Measurements from ENCODE around the gene LARGE2.
A peak's percentile ranks its signal among the peaks of the same experiment; 100 is the strongest.
"Not testable (repeated sequence)": the region's sequence is repeated elsewhere in the genome, so short reads cannot be mapped to it uniquely, and the experiment has no call there.

The LARGE2 gene

GRCh38 chr11:45900175-45900800 lies 22.2 kb upstream of the LARGE2 start:
- peaks cover 11% of the 10 kb centered on the region for H3K4me1 Mint-ChIP-seq
- peaks cover 20% of the 10 kb centered on the region for H3K36me3 Mint-ChIP-seq (ENCODE audit: insufficient read depth)
- peaks cover 29% of the 10 kb centered on the region for H3K27me3 Mint-ChIP-seq
- H3K4me3 Mint-ChIP-seq = peak overlapping the region; percentile 68
- H3K9me3 Mint-ChIP-seq; ATAC-seq (replicated peaks; ENCODE audit: extremely low read depth, poor library complexity, severe bottlenecking); H3K27ac Mint-ChIP-seq (ENCODE audit: low read depth); DNase-seq (ENCODE audit: low spot score in 2 of 2): not testable (repeated sequence)

- H3K9me3 Mint-ChIP-seq = no peaks in the 10 kb centered on the region
- peaks cover 11% of the 10 kb centered on the region for H3K4me1 Mint-ChIP-seq
- peak overlapping the region; percentile 47 for H3K4me3 Mint-ChIP-seq
- DNase-seq (ENCODE audit: low spot score in 2 of 2) = no peak
- no peak for ATAC-seq (replicated peaks; ENCODE audit: extremely low read depth, poor library complexity, severe bottlenecking)
- peaks cover 26% of the 10 kb centered on the region for H3K27me3 Mint-ChIP-seq
- peaks cover 20% of the 10 kb centered on the region for H3K36me3 Mint-ChIP-seq (ENCODE audit: insufficient read depth)
- no peak overlapping the region for H3K27ac Mint-ChIP-seq (ENCODE audit: low read depth)
Measured at GRCh38 chr11:45900916-45901617, 21.4 kb upstream of the LARGE2 start.

GRCh38 chr11:45901626-45902025 lies 20.8 kb upstream of the LARGE2 start:
- H3K27ac Mint-ChIP-seq (ENCODE audit: low read depth) = no peak overlapping the region
- H3K36me3 Mint-ChIP-seq (ENCODE audit: insufficient read depth) = peaks cover 22% of the 10 kb centered on the region
- H3K9me3 Mint-ChIP-seq = no peaks in the 10 kb centered on the region
- DNase-seq (ENCODE audit: low spot score in 2 of 2) = no peak
- no peak for ATAC-seq (replicated peaks; ENCODE audit: extremely low read depth, poor library complexity, severe bottlenecking)
- peaks cover 26% of the 10 kb centered on the region for H3K27me3 Mint-ChIP-seq
- peaks cover 17% of the 10 kb centered on the region for H3K4me1 Mint-ChIP-seq
- H3K4me3 Mint-ChIP-seq = peak overlapping the region; percentile 47

- Mint-ChIP-seq H3K27me3 (peaks cover 23% of the 10 kb centered on the region), H3K4me1 (peaks cover 18% of the 10 kb centered on the region), H3K9me3 (no peaks in the 10 kb centered on the region), H3K4me3 (no peak overlapping the region), H3K27ac (ENCODE audit: low read depth) (no peak overlapping the region), H3K36me3 (ENCODE audit: insufficient read depth) (peaks cover 22% of the 10 kb centered on the region)
- ATAC-seq (replicated peaks; ENCODE audit: extremely low read depth, poor library complexity, severe bottlenecking) = no peak
- no peak for DNase-seq (ENCODE audit: low spot score in 2 of 2)
Measured at GRCh38 chr11:45902452-45903380, 19.7 kb upstream of the LARGE2 start.

GRCh38 chr11:45904309-45904915 lies 18.0 kb upstream of the LARGE2 start:
- Mint-ChIP-seq H3K4me1 (peaks cover 24% of the 10 kb centered on the region), H3K4me3 (no peak overlapping the region), H3K36me3 (ENCODE audit: insufficient read depth) (peaks cover 28% of the 10 kb centered on the region), H3K9me3 (no peaks in the 10 kb centered on the region), H3K27me3 (peaks cover 9% of the 10 kb centered on the region), H3K27ac (ENCODE audit: low read depth) (no peak overlapping the region)
- no peak for ATAC-seq (replicated peaks; ENCODE audit: extremely low read depth, poor library complexity, severe bottlenecking)
- DNase-seq (ENCODE audit: low spot score in 2 of 2) = no peak

GRCh38 chr11:45905095-45905494 lies 17.4 kb upstream of the LARGE2 start:
- H3K4me1 Mint-ChIP-seq = peaks cover 24% of the 10 kb centered on the region

GRCh38 chr11:45905576-45905975 lies 16.9 kb upstream of the LARGE2 start:
- H3K27me3 Mint-ChIP-seq; H3K27ac Mint-ChIP-seq (ENCODE audit: low read depth); H3K4me3 Mint-ChIP-seq; DNase-seq (ENCODE audit: low spot score in 2 of 2); H3K9me3 Mint-ChIP-seq: not testable (repeated sequence)
- ATAC-seq (replicated peaks; ENCODE audit: extremely low read depth, poor library complexity, severe bottlenecking) = peak; percentile 29
- Mint-ChIP-seq H3K36me3 (ENCODE audit: insufficient read depth) (peaks cover 27% of the 10 kb centered on the region), H3K4me1 (peaks cover 22% of the 10 kb centered on the region)

More at GRCh38 chr11:45905095-45905494, 17.4 kb upstream of the LARGE2 start:
- Mint-ChIP-seq H3K36me3 (ENCODE audit: insufficient read depth) (peaks cover 28% of the 10 kb centered on the region), H3K9me3 (no peaks in the 10 kb centered on the region), H3K27me3 (peaks cover 9% of the 10 kb centered on the region), H3K27ac (ENCODE audit: low read depth) (no peak overlapping the region), H3K4me3 (no peak overlapping the region)
- ATAC-seq (replicated peaks; ENCODE audit: extremely low read depth, poor library complexity, severe bottlenecking) (no peak), DNase-seq (ENCODE audit: low spot score in 2 of 2) (no peak)

GRCh38 chr11:45906096-45906682 lies 16.3 kb upstream of the LARGE2 start:
- H3K27me3 Mint-ChIP-seq = no peaks in the 10 kb centered on the region
- no peak for DNase-seq (ENCODE audit: low spot score in 2 of 2)
- no peaks in the 10 kb centered on the region for H3K9me3 Mint-ChIP-seq
- H3K36me3 Mint-ChIP-seq (ENCODE audit: insufficient read depth) = peaks cover 23% of the 10 kb centered on the region
- H3K4me1 Mint-ChIP-seq = peaks cover 18% of the 10 kb centered on the region
- H3K27ac Mint-ChIP-seq (ENCODE audit: low read depth) = no peak overlapping the region
- no peak for ATAC-seq (replicated peaks; ENCODE audit: extremely low read depth, poor library complexity, severe bottlenecking)
- H3K4me3 Mint-ChIP-seq = no peak overlapping the region

- Mint-ChIP-seq H3K9me3 (no peaks in the 10 kb centered on the region), H3K27ac (ENCODE audit: low read depth) (peak within 1 kb of the TSS; percentile 14), H3K27me3 (no peaks in the 10 kb centered on the region), H3K4me3 (no peak within 1 kb of the TSS), H3K4me1 (peaks cover 18% of the 10 kb centered on the region), H3K36me3 (ENCODE audit: insufficient read depth) (peaks cover 27% of the 10 kb centered on the region)
- DNase-seq (ENCODE audit: low spot score in 2 of 2) (no peak), ATAC-seq (replicated peaks; ENCODE audit: extremely low read depth, poor library complexity, severe bottlenecking) (no peak)
Measured at GRCh38 chr11:45906965-45907611, 15.4 kb upstream of the LARGE2 start, which contains the start of gene FREY1. Gene FREY1, minus strand, starts transcription at chr11:45907271. Its CDS starts 26 bp downstream, at chr11:45907245.

GRCh38 chr11:45907911-45908370 lies 14.5 kb upstream of the LARGE2 start:
- H3K27ac Mint-ChIP-seq (ENCODE audit: low read depth) = peak overlapping the region; percentile 14
- DNase-seq (ENCODE audit: low spot score in 2 of 2) (no peak), ATAC-seq (replicated peaks; ENCODE audit: extremely low read depth, poor library complexity, severe bottlenecking) (no peak)
- H3K27me3 Mint-ChIP-seq = no peaks in the 10 kb centered on the region
- H3K9me3 Mint-ChIP-seq = no peaks in the 10 kb centered on the region
- H3K36me3 Mint-ChIP-seq (ENCODE audit: insufficient read depth) = peaks cover 26% of the 10 kb centered on the region
- no peak overlapping the region for H3K4me3 Mint-ChIP-seq
- H3K4me1 Mint-ChIP-seq = peaks cover 18% of the 10 kb centered on the region

GRCh38 chr11:45909594-45910475 lies 12.6 kb upstream of the LARGE2 start:
- H3K27me3 Mint-ChIP-seq = no peaks in the 10 kb centered on the region
- no peak for DNase-seq (ENCODE audit: low spot score in 2 of 2)
- peaks cover 26% of the 10 kb centered on the region for H3K36me3 Mint-ChIP-seq (ENCODE audit: insufficient read depth)
- no peak for ATAC-seq (replicated peaks; ENCODE audit: extremely low read depth, poor library complexity, severe bottlenecking)
- no peak overlapping the region for H3K4me3 Mint-ChIP-seq
- H3K9me3 Mint-ChIP-seq = no peaks in the 10 kb centered on the region
- peaks cover 18% of the 10 kb centered on the region for H3K4me1 Mint-ChIP-seq
- no peak overlapping the region for H3K27ac Mint-ChIP-seq (ENCODE audit: low read depth)
